GM21786 (cell line): ENCODE data around the gene TM4SF5.

Experiments used
- ATAC-seq: cut with Tn5 transposase; IDR thresholded peaks from one replicate; pipeline ENCODE4 v1.9.1; 2021; ENCODE audit not compliant: unreplicated experiment

Gene TM4SF5

GRCh38 chr17:4788807-4789700 is 17.4 kb downstream of the TM4SF5 start, which contains the start of gene GLTPD2:
GLTPD2 (plus strand) TSS chr17:4788964; CDS start chr17:4789012, 48 bp downstream.
- peak; percentile 10 for ATAC-seq

GRCh38 chr17:4789701-4789950 is 17.9 kb downstream of the TM4SF5 start:
- ATAC-seq: no peak

- ATAC-seq: peak; percentile 68
Observed at GRCh38 chr17:4789951-4790704, 18.4 kb downstream of the TM4SF5 start.

GRCh38 chr17:4790705-4791088 is 19.0 kb downstream of the TM4SF5 start:
- no peak for ATAC-seq

- ATAC-seq: no peak
Observed at GRCh38 chr17:4795168-4795567, 23.5 kb downstream of the TM4SF5 start.

- no peak for ATAC-seq
Observed at GRCh38 chr17:4796552-4796920, 24.9 kb downstream of the TM4SF5 start.

- no peak for ATAC-seq
Observed at GRCh38 chr17:4800462-4801196, 28.9 kb downstream of the TM4SF5 start.

- no peak for ATAC-seq
Observed at GRCh38 chr17:4802228-4802627, 30.5 kb downstream of the TM4SF5 start, which contains the start of gene C17orf114. C17orf114 (minus strand) TSS chr17:4802328.

GRCh38 chr17:4806456-4806776 is 34.7 kb downstream of the TM4SF5 start:
- no peak for ATAC-seq

GRCh38 chr17:4806777-4807604 is 35.3 kb downstream of the TM4SF5 start, which contains the start of gene PLD2:
PLD2 (plus strand) TSS chr17:4807152; CDS start chr17:4807773, 621 bp downstream.
- peak; percentile 92 for ATAC-seq

GRCh38 chr17:4807605-4808377 is 36.1 kb downstream of the TM4SF5 start:
- no peak for ATAC-seq

GRCh38 chr17:4808378-4808767 is 36.7 kb downstream of the TM4SF5 start:
- ATAC-seq: no peak

GRCh38 chr17:4810696-4811290 is 39.1 kb downstream of the TM4SF5 start:
- no peak for ATAC-seq

GRCh38 chr17:4811471-4811870 is 39.8 kb downstream of the TM4SF5 start:
- no peak for ATAC-seq

- ATAC-seq: no peak
Observed at GRCh38 chr17:4812690-4813089, 41.0 kb downstream of the TM4SF5 start.

- ATAC-seq: no peak
Observed at GRCh38 chr17:4815043-4815675, 43.5 kb downstream of the TM4SF5 start.

- no peak for ATAC-seq
Observed at GRCh38 chr17:4816826-4817225, 45.1 kb downstream of the TM4SF5 start.

GRCh38 chr17:4818276-4818675 is 46.6 kb downstream of the TM4SF5 start:
- no peak for ATAC-seq

GRCh38 chr17:4822835-4823234 is 51.1 kb downstream of the TM4SF5 start:
- ATAC-seq: no peak
